ENCODE results near the gene GLO1.
"Not testable (repeated sequence)": the region's sequence is repeated elsewhere in the genome, so short reads cannot be mapped to it uniquely, and the experiment has no call there.

GLO1 gene

GRCh38 chr6:38705924-38706323 lies 3.0 kb upstream of the GLO1 start:
- DNase-seq (ENCODE audit: low read depth): no peak

- no peak for DNase-seq (ENCODE audit: low read depth)
These were observed 1.1 kb upstream of the GLO1 start for GRCh38 chr6:38703949-38704590.

- DNase-seq (ENCODE audit: low read depth): no peak
These were observed 1.4 kb downstream of the GLO1 start for GRCh38 chr6:38701551-38701950.

- DNase-seq (ENCODE audit: low read depth): not testable (repeated sequence)
These were observed 3.2 kb downstream of the GLO1 start for GRCh38 chr6:38699702-38700101.

GRCh38 chr6:38697846-38698245 lies 5.1 kb downstream of the GLO1 start:
- DNase-seq (ENCODE audit: low read depth): no peak

- DNase-seq (ENCODE audit: low read depth): no peak
These were observed 6.6 kb downstream of the GLO1 start for GRCh38 chr6:38696345-38696744.

- no peak for DNase-seq (ENCODE audit: low read depth)
These were observed 7.0 kb downstream of the GLO1 start for GRCh38 chr6:38695933-38696332.

GRCh38 chr6:38695227-38695900 lies 7.6 kb downstream of the GLO1 start:
- DNase-seq (ENCODE audit: low read depth): no peak

GRCh38 chr6:38688579-38689087 lies 14.3 kb downstream of the GLO1 start:
- no peak for DNase-seq (ENCODE audit: low read depth)

- DNase-seq (ENCODE audit: low read depth): no peak
These were observed 15.4 kb downstream of the GLO1 start for GRCh38 chr6:38687549-38687948.

- no peak for DNase-seq (ENCODE audit: low read depth)
These were observed 15.9 kb downstream of the GLO1 start for GRCh38 chr6:38687043-38687353.

GRCh38 chr6:38686270-38687042 lies 16.5 kb downstream of the GLO1 start:
- DNase-seq (ENCODE audit: low read depth): no peak

- no peak for DNase-seq (ENCODE audit: low read depth)
These were observed 18.0 kb downstream of the GLO1 start for GRCh38 chr6:38684904-38685303.

- DNase-seq (ENCODE audit: low read depth): no peak
These were observed 18.7 kb downstream of the GLO1 start for GRCh38 chr6:38684237-38684636.

GRCh38 chr6:38681850-38682249 lies 21.1 kb downstream of the GLO1 start:
- DNase-seq (ENCODE audit: low read depth): no peak

- DNase-seq (ENCODE audit: low read depth): no peak
These were observed 23.3 kb downstream of the GLO1 start for GRCh38 chr6:38679668-38680067.

- DNase-seq (ENCODE audit: low read depth): no peak
These were observed 24.7 kb downstream of the GLO1 start for GRCh38 chr6:38678178-38678760.

GRCh38 chr6:38676974-38677544 lies 25.9 kb downstream of the GLO1 start:
- no peak for DNase-seq (ENCODE audit: low read depth)

- no peak for DNase-seq (ENCODE audit: low read depth)
These were observed 26.5 kb downstream of the GLO1 start for GRCh38 chr6:38676236-38676973.

GRCh38 chr6:38673397-38674165 lies 29.4 kb downstream of the GLO1 start:
- DNase-seq (ENCODE audit: low read depth): no peak

GRCh38 chr6:38671885-38672467 lies 31.0 kb downstream of the GLO1 start:
- DNase-seq (ENCODE audit: low read depth): no peak
